H1 (cell line): ENCODE measurements around the gene TMEM252. TPM values are rescaled to one million over a fixed set of nuclear protein-coding genes. Genes with fewer than 3 reads are reported as not detected.

Experiments
- CTCF ChIA-PET: fragments of 300-600 bp; sonication (Branson Sonifier 250); formaldehyde crosslinking; loops from one replicate; lab custom pipeline; 2021; ENCODE audit not compliant: partially characterized antibody; lab: Charles Lee
- POLR2A ChIA-PET: fragments of 300-600 bp; sonication (Branson Sonifier 250); formaldehyde crosslinking; loops from one replicate; lab custom pipeline; 2021; ENCODE audit warnings: inconsistent platforms; ENCODE audit not compliant: partially characterized antibody; lab: Charles Lee
- DNase-seq, 2 experiments: peaks; one replicate each; pipeline versions ENCODE4 v3.0.0 to v3.0.0-alpha.2; 2010 to 2022; ENCODE audit warnings: low spot score in 2 of 2, low read depth in 1 of 2, mixed read lengths in 1 of 2
- FAIRE-seq: peaks from 2 replicates; lab custom pipeline; 2011; peaks lifted over from hg19 to GRCh38; lab: Jason Lieb, UNC
- H2AFZ ChIP-seq: 2 replicates; pipeline ENCODE4 v1.8.1; 2012; ENCODE audit warnings: low read length, inconsistent platforms
- H2AK5ac ChIP-seq: 2 replicates; pipeline ENCODE4 v1.6.1; 2013; ENCODE audit warnings: low read depth, low read length
- H2BK120ac ChIP-seq: replicated peaks from 2 replicates; pipeline ENCODE3; 2013; ENCODE audit warnings: low read depth, low read length, inconsistent platforms
- H2BK12ac ChIP-seq: 2 replicates; pipeline ENCODE4 v1.6.1; 2013; ENCODE audit warnings: low read depth, low read length
- H2BK15ac ChIP-seq: 2 replicates; pipeline ENCODE4 v1.6.1; 2013; ENCODE audit warnings: low read length
- H2BK20ac ChIP-seq: 2 replicates; pipeline ENCODE4 v1.6.1; 2013; ENCODE audit warnings: low read length
- H2BK5ac ChIP-seq: 2 replicates; pipeline ENCODE4 v1.6.1; 2013; ENCODE audit warnings: low read depth, low read length
- H3K14ac ChIP-seq: 2 replicates; pipeline ENCODE4 v1.6.1; 2013; ENCODE audit warnings: inconsistent platforms; ENCODE audit not compliant: insufficient read length
- H3K18ac ChIP-seq: 2 replicates; pipeline ENCODE4 v1.6.1; 2013; ENCODE audit warnings: low read length; ENCODE audit errors: extremely low read depth
- H3K23ac ChIP-seq: 2 replicates; pipeline ENCODE4 v1.6.1; 2013; ENCODE audit warnings: inconsistent platforms; ENCODE audit not compliant: insufficient read length
- H3K23me2 ChIP-seq: 2 replicates; pipeline ENCODE4 v1.6.1; 2013; ENCODE audit warnings: low read depth, low read length
- H3K27ac ChIP-seq: 2 replicates; pipeline ENCODE4 v1.6.1; 2011; ENCODE audit warnings: low read depth, low read length, inconsistent platforms
- H3K27me3 ChIP-seq, 4 experiments: replicated peaks in 1 of 4; 1 replicate in 1 of 4; 2 replicates in 3 of 4; pipeline versions ENCODE4 v1.6.1 to v1.8.1; 2011 to 2013; ENCODE audit warnings: low read length in 3 of 4, mild to moderate bottlenecking in 3 of 4, inconsistent platforms in 2 of 4, mixed read lengths in 2 of 4, moderate library complexity in 1 of 4; ENCODE audit not compliant: control insufficient read depth in 3 of 4, insufficient read depth in 3 of 4; ENCODE audit errors: extremely low read depth in 1 of 4
- H3K36me3 ChIP-seq, 4 experiments: 2 replicates each; pipeline versions ENCODE4 v1.6.1 to v1.8.1; 2011 to 2013; ENCODE audit warnings: mild to moderate bottlenecking in 4 of 4, low read length in 3 of 4, moderate library complexity in 2 of 4, control low read depth in 1 of 4, inconsistent platforms in 1 of 4; ENCODE audit not compliant: insufficient read depth in 4 of 4, control insufficient read depth in 2 of 4
- H3K4ac ChIP-seq: replicated peaks from 2 replicates; pipeline ENCODE3; 2013; ENCODE audit warnings: low read length, low read depth, mixed read lengths, inconsistent platforms; ENCODE audit not compliant: insufficient read length
- H3K4me1 ChIP-seq, 4 experiments: replicated peaks in 1 of 4; 1 replicate in 1 of 4; 2 replicates in 3 of 4; pipeline versions ENCODE4 v1.6.1 to v1.8.1; 2011 to 2013; ENCODE audit warnings: low read length in 3 of 4, inconsistent platforms in 2 of 4, mixed read lengths in 1 of 4; ENCODE audit not compliant: insufficient read depth in 4 of 4, control insufficient read depth in 3 of 4
- H3K4me2 ChIP-seq, 2 experiments: 2 replicates each; pipeline versions ENCODE4 v1.6.1 to v1.8.1; 2011 to 2013; ENCODE audit warnings: low read depth in 2 of 2, low read length in 2 of 2, control low read depth in 1 of 2, inconsistent platforms in 1 of 2, mild to moderate bottlenecking in 1 of 2; ENCODE audit not compliant: insufficient read depth in 1 of 2
- H3K4me3 ChIP-seq, 4 experiments: fragments of 200-600, 300-600 bp in 1 of 4; sonication (generic), shearing (Covaris generic), sonication (Bioruptor Twin) in 1 of 4; 2 replicates each; pipeline versions ENCODE4 v1.5.1 to v1.8.1; 2011 to 2016; ENCODE audit warnings: low read length in 4 of 4, low read depth in 3 of 4, control low read depth in 2 of 4, inconsistent platforms in 2 of 4, mild to moderate bottlenecking in 2 of 4, mixed read lengths in 1 of 4, moderate library complexity in 1 of 4; ENCODE audit not compliant: insufficient read depth in 2 of 4; ENCODE audit errors: extremely low read depth in 1 of 4
- H3K56ac ChIP-seq: replicated peaks from 2 replicates; pipeline ENCODE3; 2013; ENCODE audit warnings: low read depth, mild to moderate bottlenecking, mixed read lengths, low read length, inconsistent platforms; ENCODE audit not compliant: insufficient read length
- H3K79me1 ChIP-seq: 2 replicates; pipeline ENCODE4 v1.6.1; 2013; ENCODE audit warnings: low read depth, low read length, control low read depth
- H3K79me2 ChIP-seq, 2 experiments: 2 replicates each; pipeline versions ENCODE4 v1.6.1 to v1.8.1; 2012 to 2013; ENCODE audit warnings: low read length in 2 of 2, mild to moderate bottlenecking in 2 of 2, inconsistent platforms in 1 of 2; ENCODE audit not compliant: insufficient read depth in 2 of 2, control insufficient read depth in 1 of 2
- H3K9ac ChIP-seq, 4 experiments: replicated peaks in 1 of 4; 1 replicate in 1 of 4; 2 replicates in 3 of 4; pipeline versions ENCODE4 v1.6.1 to v1.8.1; 2011 to 2013; ENCODE audit warnings: low read depth in 3 of 4, low read length in 3 of 4, control low read depth in 2 of 4, mild to moderate bottlenecking in 2 of 4, moderate library complexity in 2 of 4, inconsistent platforms in 1 of 4; ENCODE audit errors: extremely low read depth in 1 of 4
- H3K9me3 ChIP-seq, 2 experiments: 2 replicates each; pipeline versions ENCODE4 v1.6.1 to v1.8.1; 2012 to 2013; ENCODE audit warnings: mild to moderate bottlenecking in 2 of 2, moderate library complexity in 2 of 2, control low read depth in 1 of 2, inconsistent platforms in 1 of 2, low read depth in 1 of 2, low read length in 1 of 2, mixed read lengths in 1 of 2; ENCODE audit not compliant: insufficient read depth in 2 of 2
- H4K20me1 ChIP-seq, 2 experiments: replicated peaks in 1 of 2; 2 replicates each; pipeline versions ENCODE3 to v1.8.1; 2011 to 2013; ENCODE audit warnings: inconsistent platforms in 2 of 2, low read length in 2 of 2, mild to moderate bottlenecking in 1 of 2; ENCODE audit not compliant: insufficient read depth in 2 of 2, control insufficient read depth in 1 of 2
- H4K5ac ChIP-seq: 2 replicates; pipeline ENCODE4 v1.6.1; 2013; ENCODE audit warnings: low read length, low read depth, mixed read lengths, inconsistent platforms; ENCODE audit not compliant: insufficient read length
- H4K8ac ChIP-seq: 2 replicates; pipeline ENCODE4 v1.8.0; 2013; ENCODE audit warnings: mild to moderate bottlenecking, moderate library complexity, low read length, inconsistent platforms; ENCODE audit not compliant: insufficient read depth; ENCODE audit errors: extremely low read depth
- H4K91ac ChIP-seq: replicated peaks from 2 replicates; pipeline ENCODE3; 2013; ENCODE audit warnings: low read length, mixed read lengths, inconsistent platforms; ENCODE audit not compliant: insufficient read length
- BCL11A ChIP-seq, 2 experiments: IDR thresholded peaks; one replicate each; pipeline ENCODE4 v1.6.1; 2011; ENCODE audit warnings: low read depth in 2 of 2, low read length in 2 of 2, mild to moderate bottlenecking in 2 of 2
- CTCF ChIP-seq, 3 experiments: IDR thresholded peaks; 1 replicate in 2 of 3; 2 replicates in 1 of 3; pipeline versions ENCODE4 v1.5.1 to v1.6.1; 2011; ENCODE audit warnings: low read length in 3 of 3, mild to moderate bottlenecking in 3 of 3, inconsistent platforms in 2 of 3, low read depth in 1 of 3, moderate library complexity in 1 of 3; ENCODE audit not compliant: insufficient read depth in 1 of 3; ENCODE audit errors: control extremely low read depth in 1 of 3
- EP300 ChIP-seq, 2 experiments: IDR thresholded peaks; 1 replicate in 1 of 2; 2 replicates in 1 of 2; pipeline ENCODE4 v1.6.1; 2011 to 2012; ENCODE audit warnings: low read depth in 2 of 2, low read length in 2 of 2, mild to moderate bottlenecking in 2 of 2, borderline replicate concordance in 1 of 2, inconsistent platforms in 1 of 2, moderate library complexity in 1 of 2
- JUND ChIP-seq: IDR thresholded peaks from 2 replicates; pipeline ENCODE4 v1.6.1; 2011; ENCODE audit warnings: mild to moderate bottlenecking, improper control_type of control experiment, low read length
- MAFK ChIP-seq: IDR thresholded peaks from 2 replicates; pipeline ENCODE4 v1.6.1; 2012; ENCODE audit warnings: low read depth, mild to moderate bottlenecking, improper control_type of control experiment, low read length
- RAD21 ChIP-seq, 2 experiments: IDR thresholded peaks in 1 of 2; conservative IDR thresholded peaks in 1 of 2; 2 replicates each; pipeline ENCODE4 v1.6.1; 2011; ENCODE audit warnings: low read depth in 2 of 2, low read length in 2 of 2, improper control_type of control experiment in 1 of 2, inconsistent platforms in 1 of 2, mild to moderate bottlenecking in 1 of 2, moderate library complexity in 1 of 2
- RXRA ChIP-seq: IDR thresholded peaks from 2 replicates; pipeline ENCODE4 v1.6.1; 2011; ENCODE audit warnings: low read depth, mild to moderate bottlenecking, low read length, moderate library complexity; ENCODE audit not compliant: insufficient read depth
- TEAD4 ChIP-seq: IDR thresholded peaks from 2 replicates; pipeline ENCODE4 v1.6.1; 2012; ENCODE audit warnings: low read depth, low read length, inconsistent platforms, mixed read lengths
- WGBS, 2 experiments: shearing (Covaris generic) in 1 of 2; methylation state at CpG; one replicate each; pipeline versions ENCODE4 v1.1.6 to v1.1.7; 2013 to 2015; ENCODE audit warnings: low lambda C conversion rate in 2 of 2, mixed read lengths in 2 of 2, inconsistent platforms in 1 of 2, low coverage in 1 of 2, missing lambda C conversion rate in 1 of 2; ENCODE audit not compliant: insufficient replicate concordance in 2 of 2, insufficient coverage in 1 of 2, insufficient read length in 1 of 2; ENCODE audit errors: extremely low coverage in 1 of 2, missing lambda C conversion rate in 1 of 2; 5-methylcytosine and 5-hydroxymethylcytosine counted together
- polyA plus RNA-seq, 7 experiments: library from polyadenylated mRNA; depleted of rRNA in 3 of 7; stranded (reverse) in 5 of 7; unstranded in 2 of 7; fragments of >200 nt in 5 of 7; fragments of 200-250 nt in 2 of 7; gene quantifications; 1 replicate in 5 of 7; 2 replicates in 1 of 7; 4 replicates in 1 of 7; pipeline versions ENCODE4 v1.2.1 to v1.2.3, GENCODE V29; 2011 to 2013; ENCODE audit warnings: missing spikeins in 2 of 7, mixed read lengths in 2 of 7
- total RNA-seq: library from RNA; stranded (reverse); fragmentation: NEBNext Ultra II Directional; extraction: Animal tissue kit (Norgen Biotek cat#: 25700); gene quantifications from 2 replicates; pipeline ENCODE4 v1.2.1, GENCODE V29; 2021

TMEM252 gene
- total and polyA plus RNA-seq, 2 of the 8 experiments (the other 6 are each of a cell fraction or from before 2014, with no cell fraction given) = not detected

- Histone ChIP-seq H2BK5ac (no peak overlapping the region), H3K14ac (no peak overlapping the region), H3K36me3 (no peaks in the 10 kb centered on the region), H3K4ac (no peak overlapping the region), H2AFZ (peak overlapping the region; percentile 93), H3K4me3 (no peak overlapping the region), H3K79me1 (no peaks in the 10 kb centered on the region), H3K56ac (no peak overlapping the region), H3K9me3 (no peaks in the 10 kb centered on the region), H3K23me2 (no peaks in the 10 kb centered on the region), H3K27ac (no peak overlapping the region), H4K8ac (no peak overlapping the region), H2AK5ac (no peak overlapping the region), H3K9ac (no peak overlapping the region), H3K79me2 (no peaks in the 10 kb centered on the region), H4K20me1 (no peaks in the 10 kb centered on the region), H2BK12ac (no peak overlapping the region), H4K91ac (no peak overlapping the region), H2BK20ac (no peak overlapping the region), H3K4me1 (peaks cover 0 to 3% (median 0%) of the 10 kb centered on the region in 4 experiments; a peak in 2 of 7 replicates), H3K27me3 (no peaks in the 10 kb centered on the region), H2BK15ac (no peak overlapping the region), H4K5ac (no peak overlapping the region), H3K23ac (no peak overlapping the region), H2BK120ac (no peak overlapping the region), H3K18ac (no peak overlapping the region), H3K4me2 (no peak overlapping the region)
- WGBS, 2 experiments = 87% methylated on average over 18 of the region's 19 CpGs; no CpG with 5 or more reads in 1 of the 2 experiments
- CTCF ChIA-PET = interaction anchor here (0.6 to 1.3 kb wide), 18 partner anchors 9 to 443 kb away, joined by 3 to 7 read pairs (median 3); partner anchors contain the start of gene PIP5K1B
- POLR2A ChIA-PET = no interaction called here
- DNase-seq = no peak
- FAIRE-seq = no peak
- TF ChIP-seq EP300 (IDR thresholded peaks at IDR 0.05; ENCODE audit: borderline replicate concordance in 1 of 2, low read depth in 2 of 2, low read length in 2 of 2) (no peak), RXRA (no peak), JUND (no peak), RAD21 (IDR thresholded peaks at IDR 0.05 in 1 of 2, conservative IDR thresholded peaks at IDR 0.05 in 1 of 2; ENCODE audit: low read depth in 2 of 2, low read length in 2 of 2) (peak in 1 of 2 experiments; percentile 31; a peak in 2 of 4 replicates), TEAD4 (no peak), MAFK (no peak), CTCF (IDR thresholded peaks at IDR 0.05; ENCODE audit: control extremely low read depth in 1 of 3, insufficient read depth in 1 of 3, low read depth in 1 of 3, low read length in 3 of 3) (peak; percentile 4 to 30 (median 19); a peak in 2 of 4 replicates), BCL11A (IDR thresholded peaks at IDR 0.05; ENCODE audit: low read depth in 2 of 2, low read length in 2 of 2) (no peak)
Observed at GRCh38 chr9:68585034-68585761, 44.5 kb upstream of the TMEM252 start.
